GM18867 (cell line): ENCODE results near the gene C1orf210.

Experiments used
- ATAC-seq: cut with Tn5 transposase; IDR thresholded peaks from one replicate; pipeline ENCODE4 v1.9.1; 2021; ENCODE audit warnings: mild to moderate bottlenecking, moderate library complexity; ENCODE audit not compliant: unreplicated experiment

Gene C1orf210

GRCh38 chr1:43296207-43296606, 10.8 kb upstream of the C1orf210 start:
- ATAC-seq = no peak

DNA sequence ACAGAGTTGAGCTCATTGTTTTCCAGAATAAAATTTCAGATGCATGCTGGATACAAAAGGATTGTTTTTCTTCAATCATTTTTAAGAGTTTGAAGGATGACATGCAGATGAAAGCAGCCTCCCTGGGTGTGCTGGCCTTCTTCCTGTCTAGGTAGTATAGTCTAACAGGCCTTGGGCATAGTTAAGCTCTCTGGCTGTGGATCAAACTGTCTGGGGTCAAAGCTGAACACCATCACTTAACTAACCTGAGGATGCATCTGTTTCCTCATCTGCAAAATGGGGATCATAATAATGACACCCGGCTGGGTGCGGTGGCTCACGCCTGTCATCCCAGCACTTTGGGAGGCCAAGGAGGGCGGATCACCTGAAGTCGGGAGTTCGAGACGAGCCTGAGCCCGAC, 9.4 kb upstream of the C1orf210 start:
- ATAC-seq = no peak

- no peak for ATAC-seq
These were observed 8.7 kb upstream of the C1orf210 start for GRCh38 chr1:43293896-43294760.

DNA sequence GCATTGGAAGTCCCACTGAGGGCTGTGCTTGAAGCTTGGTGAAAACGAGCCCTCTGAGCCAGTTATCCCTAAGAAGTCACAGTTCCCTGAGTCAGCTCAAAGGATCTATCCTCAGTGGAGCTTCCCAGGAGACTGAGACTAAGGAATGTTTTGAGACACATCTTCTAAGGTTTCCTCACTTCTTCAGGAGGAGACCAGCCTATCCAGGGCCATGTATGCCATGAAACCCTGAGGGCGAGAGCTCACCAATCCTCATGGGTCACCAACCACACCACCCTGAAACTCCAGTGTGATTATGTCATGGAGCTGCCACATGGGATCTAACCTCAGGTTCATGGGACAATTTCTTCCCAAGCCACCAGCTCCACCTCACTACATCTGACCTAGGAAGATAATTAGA, 7.8 kb upstream of the C1orf210 start:
- ATAC-seq = no peak

DNA sequence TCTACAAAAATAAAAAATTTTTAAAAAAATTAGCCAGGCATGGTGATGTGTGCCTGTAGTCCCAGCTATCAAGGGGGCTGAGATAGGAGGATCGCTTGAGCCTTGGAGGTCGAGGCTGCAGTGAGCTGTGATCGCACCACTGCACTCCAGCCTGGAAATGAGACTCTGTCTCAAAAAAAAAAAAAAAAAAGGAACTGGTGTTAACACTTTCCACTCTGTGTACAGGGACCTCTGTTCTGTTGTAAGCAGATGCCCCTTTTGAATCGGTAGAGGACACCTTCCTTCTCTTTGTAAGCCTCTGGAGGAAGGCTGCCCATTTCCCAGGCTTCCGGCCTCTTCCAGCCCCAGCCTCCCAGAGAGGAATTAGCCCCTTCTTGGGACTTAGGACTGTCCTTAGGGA, 7.3 kb upstream of the C1orf210 start:
- no peak for ATAC-seq

GRCh38 chr1:43292216-43292615, 6.8 kb upstream of the C1orf210 start:
- no peak for ATAC-seq

DNA sequence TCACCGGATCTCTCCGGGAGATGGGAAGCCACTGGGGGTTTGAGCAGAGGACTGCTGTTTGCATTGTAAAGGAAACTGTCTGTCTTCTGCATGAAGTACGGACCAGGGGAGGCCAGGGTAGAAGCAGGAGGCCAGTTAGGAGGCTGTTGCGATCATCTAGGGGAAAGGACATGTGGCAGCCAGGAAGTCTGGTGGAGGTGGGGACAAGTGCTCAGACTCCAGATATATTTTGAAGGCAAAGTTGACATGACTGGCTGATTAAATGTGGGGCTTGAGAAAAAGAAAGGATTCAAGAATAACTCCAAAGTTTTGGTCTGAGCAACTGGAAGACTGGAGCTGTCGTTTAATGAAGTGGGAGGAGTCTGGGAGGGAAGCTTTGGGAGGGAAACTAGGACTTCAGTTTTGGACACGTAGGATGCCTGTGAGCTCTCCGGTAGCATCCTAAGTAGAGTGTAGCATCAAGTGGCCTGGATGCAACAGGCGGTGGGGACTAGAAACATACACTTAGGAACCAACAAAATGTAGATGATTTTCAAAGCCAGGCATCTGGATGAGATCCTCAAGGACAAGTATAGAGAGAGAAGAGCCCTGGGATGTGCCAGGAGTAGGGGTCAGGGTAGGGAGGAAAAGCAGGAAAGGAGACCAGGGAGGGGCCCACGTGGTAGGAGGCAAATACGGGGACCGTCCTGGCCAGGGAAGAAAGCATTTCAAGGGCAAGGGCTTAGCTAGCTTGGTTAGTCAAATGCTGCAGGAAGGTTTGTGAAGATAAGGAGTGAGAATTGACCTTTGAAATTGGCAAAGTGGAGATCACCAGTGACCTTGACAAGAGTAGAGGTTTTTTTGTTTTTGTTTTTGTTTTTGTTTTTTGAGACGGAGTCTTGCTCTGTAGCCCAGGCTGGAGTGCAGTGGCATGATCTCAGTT, 3.7 kb upstream of the C1orf210 start:
- ATAC-seq = no peak

- no peak for ATAC-seq
These were observed 2.8 kb upstream of the C1orf210 start for GRCh38 chr1:43288058-43288784.

- ATAC-seq = no peak
These were observed 1.2 kb upstream of the C1orf210 start for GRCh38 chr1:43286533-43286932.

GRCh38 chr1:43286115-43286514, 734 bp upstream of the C1orf210 start:
- ATAC-seq = no peak

DNA sequence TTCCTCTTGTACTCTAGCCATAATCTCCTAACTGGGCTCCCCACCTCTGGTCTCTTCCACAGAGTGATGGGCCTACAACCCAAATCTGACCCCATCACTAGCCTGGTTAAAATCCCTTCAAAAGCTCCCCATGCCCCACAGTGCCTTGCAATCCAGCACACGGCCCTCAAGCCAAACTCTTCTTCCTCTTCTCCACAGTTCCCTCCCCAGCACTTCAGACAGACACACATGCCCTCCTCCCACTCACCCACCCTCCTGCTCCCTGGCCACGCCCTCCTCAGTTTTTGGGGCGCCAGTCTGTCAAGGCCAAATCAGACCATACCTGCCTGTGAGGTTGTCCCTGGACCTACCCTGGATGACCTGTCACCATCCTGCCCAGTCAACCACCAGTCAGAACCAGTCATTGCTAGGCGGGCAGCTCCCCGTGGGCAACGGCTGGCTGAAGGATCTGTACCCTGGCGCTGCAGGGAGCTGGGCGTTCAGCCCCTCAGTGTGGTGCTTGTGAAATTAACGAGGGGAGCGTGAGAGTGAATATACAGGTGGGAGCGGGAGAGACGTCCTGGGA, 753 bp downstream of the C1orf210 start:
- ATAC-seq = no peak

DNA sequence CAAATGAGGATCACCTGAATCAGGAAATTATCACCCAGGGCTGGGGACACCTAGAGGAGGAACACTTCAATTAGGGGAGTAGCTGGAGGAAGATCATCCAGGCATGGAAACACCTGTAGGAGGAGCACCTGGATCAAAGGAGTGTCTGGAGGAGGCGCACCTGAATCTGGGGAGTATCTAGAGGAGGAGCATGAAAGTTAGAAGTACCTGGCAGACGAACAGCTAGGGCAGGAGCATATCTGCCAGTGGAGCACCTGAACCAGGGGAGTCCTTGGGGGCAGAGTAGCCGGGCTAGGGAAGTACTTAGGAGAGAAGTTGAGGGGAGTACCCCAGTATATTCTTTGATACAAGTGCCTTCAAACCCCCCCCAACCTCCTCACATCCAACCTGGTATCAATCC, 1.3 kb downstream of the C1orf210 start:
- ATAC-seq = no peak

DNA sequence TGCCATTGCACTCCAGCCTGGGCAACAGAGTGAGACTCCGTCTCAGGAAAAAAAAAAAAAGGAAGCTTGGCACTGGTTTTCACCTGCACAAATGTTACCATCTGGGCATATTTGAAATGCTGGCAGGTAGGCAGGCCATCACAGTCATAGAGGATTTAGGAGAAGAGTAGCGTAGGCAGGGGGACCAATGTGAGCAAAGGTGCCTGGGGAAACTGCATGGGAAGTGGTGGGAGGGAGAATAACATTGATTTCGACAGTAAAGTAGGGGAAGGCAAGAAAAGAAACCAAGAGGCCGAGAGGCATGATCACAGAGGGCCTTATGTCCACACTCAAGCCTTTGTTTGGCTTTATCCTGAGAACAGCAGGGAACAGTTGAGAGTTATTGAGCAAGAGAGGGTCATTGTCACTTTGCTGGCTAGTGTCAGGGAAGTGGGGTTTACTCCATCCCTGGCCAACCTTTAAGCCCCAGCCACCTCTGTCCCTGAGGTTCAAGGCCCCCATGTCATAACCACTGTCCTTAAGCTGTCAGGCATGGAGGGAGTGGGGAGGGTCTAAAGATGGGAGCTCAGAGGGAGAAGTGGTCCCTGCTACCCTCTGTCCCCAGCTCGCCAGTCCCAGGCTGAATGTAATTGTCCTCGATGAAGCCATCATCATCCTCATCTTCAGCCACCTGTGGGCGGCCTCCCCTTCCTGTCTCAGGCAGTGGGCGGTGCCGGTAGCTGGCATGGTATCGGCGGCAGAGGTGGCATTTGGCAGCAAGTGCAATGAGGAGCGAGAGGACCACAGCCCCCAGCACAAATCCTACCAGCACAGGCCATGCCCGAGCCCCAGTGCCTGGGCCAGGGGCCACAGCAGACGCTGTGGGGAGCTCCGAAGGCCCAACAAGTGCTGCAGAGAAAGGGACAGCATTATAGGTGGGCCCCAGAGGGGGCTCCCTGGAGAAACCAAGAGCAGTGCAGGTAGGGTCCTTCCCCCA, 2.9 kb downstream of the C1orf210 start:
- ATAC-seq = no peak

- ATAC-seq = no peak
These were observed 4.7 kb downstream of the C1orf210 start for GRCh38 chr1:43280692-43281091.

- no peak for ATAC-seq
These were observed 5.7 kb downstream of the C1orf210 start for GRCh38 chr1:43279666-43280065.

- no peak for ATAC-seq
These were observed 6.2 kb downstream of the C1orf210 start for GRCh38 chr1:43279161-43279560.

- ATAC-seq = no peak
These were observed 8.1 kb downstream of the C1orf210 start for GRCh38 chr1:43277116-43277876.

DNA sequence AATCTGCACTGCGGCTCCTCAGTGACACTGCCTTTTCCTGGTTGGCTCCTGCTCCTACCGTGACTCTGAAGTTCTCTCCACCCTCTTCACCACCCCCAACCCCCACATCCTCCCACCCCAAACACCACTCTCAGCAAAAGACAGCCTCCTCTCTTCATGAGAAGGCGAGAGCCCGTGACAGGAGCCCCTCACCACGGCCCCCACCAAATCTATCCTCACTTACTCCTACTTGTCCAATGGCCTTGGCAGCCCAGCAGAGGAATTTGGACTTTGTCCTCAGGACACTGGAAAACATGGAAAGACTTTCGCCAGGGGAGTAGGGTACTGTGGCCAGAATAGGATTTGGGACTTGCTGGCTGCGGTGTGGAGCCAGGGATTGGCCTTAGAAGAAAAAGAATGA, 8.7 kb downstream of the C1orf210 start:
- ATAC-seq = no peak
